Activated T-cell treated with anti-CD3 and anti-CD28 coated beads for 1 hour (primary cell): ENCODE results near the gene STX18.
"Not testable (repeated sequence)": the region's sequence is repeated elsewhere in the genome, so short reads cannot be mapped to it uniquely, and the experiment has no call there.

Experiments used
- DNase-seq: peaks from one replicate; pipeline ENCODE4 v3.0.0-alpha.2; 2020; ENCODE audit warnings: low read depth

Gene STX18

GRCh38 chr4:4479366-4479765, 62.5 kb downstream of the STX18 start:
- no peak for DNase-seq

DNA sequence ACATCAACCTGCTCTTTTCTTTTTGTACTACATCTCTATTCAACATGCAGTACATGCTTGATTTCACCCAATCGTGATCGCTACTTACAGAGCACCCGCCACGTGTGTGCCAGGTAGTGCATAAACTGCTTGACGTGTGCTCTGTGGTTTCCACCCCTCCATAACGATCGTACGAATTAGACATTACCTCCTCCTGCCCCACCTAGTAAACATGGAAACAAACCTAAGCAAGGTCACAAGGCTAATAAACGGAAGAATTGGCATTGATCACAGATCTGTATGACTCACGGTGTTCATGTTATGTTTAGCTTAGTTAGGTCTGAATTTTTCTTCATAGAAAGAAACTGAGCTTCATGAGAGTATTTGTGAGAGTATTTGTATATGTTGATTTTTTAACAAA, 64.1 kb downstream of the STX18 start:
- DNase-seq, result no peak

DNA sequence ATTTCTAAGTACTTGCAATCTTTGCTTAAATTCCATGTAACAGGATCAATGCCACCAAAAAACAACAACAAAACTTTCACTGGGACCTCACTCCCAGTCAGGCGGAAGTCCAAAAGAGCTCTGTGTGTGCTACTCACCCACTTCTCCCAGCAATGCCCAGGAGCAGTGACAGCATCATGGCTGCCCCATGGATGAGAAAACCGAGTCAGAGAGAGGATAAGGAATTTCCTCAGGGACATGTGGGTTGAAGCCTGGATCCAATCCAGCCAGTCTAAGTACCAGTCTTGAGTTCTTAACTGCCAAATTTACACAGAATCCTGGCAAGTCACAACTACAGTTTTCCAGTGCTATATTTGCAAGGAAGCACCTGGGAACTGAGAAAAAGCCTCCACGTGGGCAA, 64.5 kb downstream of the STX18 start:
- no peak for DNase-seq

- no peak for DNase-seq
These were observed 67.4 kb downstream of the STX18 start for GRCh38 chr4:4474476-4474875.

DNA sequence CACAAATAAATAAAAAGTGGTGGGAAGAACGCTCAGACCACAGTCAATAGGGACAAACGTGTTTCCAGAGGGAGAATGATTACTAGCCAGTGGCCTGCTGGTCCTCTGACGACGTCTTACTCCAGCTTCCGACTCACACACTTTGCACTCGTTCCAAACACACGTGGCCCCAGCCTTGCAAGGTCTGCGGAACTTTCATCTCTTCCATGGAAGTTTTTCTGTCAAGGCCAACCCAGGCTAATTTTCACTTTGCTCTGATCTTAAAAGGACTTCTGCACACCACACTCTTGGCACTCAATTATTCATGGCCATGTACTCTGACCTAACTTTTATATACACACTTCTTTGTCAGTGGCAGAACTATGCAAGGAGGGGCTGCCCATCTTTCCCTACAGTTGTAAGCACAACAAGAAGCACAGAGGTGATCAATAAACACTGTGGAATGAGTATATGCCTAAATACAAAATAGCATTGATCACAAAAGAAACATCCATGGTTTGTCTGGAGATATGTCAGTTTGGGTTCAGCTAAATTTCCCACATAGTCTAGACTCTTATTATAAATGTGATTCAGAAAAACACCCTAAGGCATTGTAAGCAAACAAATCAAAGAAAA, 69.4 kb downstream of the STX18 start:
- no peak for DNase-seq

GRCh38 chr4:4471195-4471594, 70.7 kb downstream of the STX18 start:
- no peak for DNase-seq

DNA sequence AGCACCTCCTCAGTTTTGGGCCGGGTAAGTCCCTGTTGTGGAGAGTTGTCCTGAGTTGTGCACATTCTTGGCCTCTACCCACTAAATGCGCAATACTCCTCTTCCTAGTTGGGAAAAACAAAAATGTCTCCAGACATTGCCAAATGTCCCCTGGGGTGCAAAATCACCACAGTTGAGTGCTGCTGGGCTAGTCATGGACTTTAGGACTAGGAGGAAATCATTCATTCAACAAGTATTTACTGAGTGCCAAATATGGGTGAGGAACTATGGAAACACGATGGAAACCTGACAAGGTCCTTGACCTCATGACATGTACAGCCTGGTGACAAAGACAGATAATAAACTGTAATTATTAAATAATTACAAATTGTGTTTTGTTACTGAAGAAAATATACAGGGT, 71.6 kb downstream of the STX18 start:
- DNase-seq, result no peak

GRCh38 chr4:4465238-4465637, 76.6 kb downstream of the STX18 start:
- DNase-seq, result not testable (repeated sequence)

GRCh38 chr4:4462970-4463369, 78.9 kb downstream of the STX18 start:
- no peak for DNase-seq

DNA sequence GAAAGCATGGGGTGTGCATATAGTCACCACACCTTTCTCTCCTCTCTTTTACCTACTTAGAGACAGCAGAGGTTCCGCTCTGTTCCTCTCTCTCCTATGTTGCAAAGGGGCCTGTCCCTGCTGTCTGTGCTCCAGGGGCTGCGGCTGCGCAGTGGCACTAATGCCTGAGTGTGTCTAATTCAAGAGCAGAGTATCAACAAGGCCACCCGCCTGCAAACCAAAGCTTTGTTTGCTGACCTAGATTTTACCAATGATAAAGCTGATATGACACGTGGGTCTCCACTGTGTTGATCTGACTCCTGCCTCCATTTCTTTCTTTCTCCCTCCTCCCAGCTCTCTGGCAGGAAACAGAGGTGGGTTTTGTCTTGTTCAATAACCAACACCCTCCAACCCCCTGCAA, 80.0 kb downstream of the STX18 start:
- peak; percentile 28 for DNase-seq

- DNase-seq, result no peak
These were observed 80.7 kb downstream of the STX18 start for GRCh38 chr4:4461178-4461577.

GRCh38 chr4:4460759-4461158, 81.1 kb downstream of the STX18 start:
- DNase-seq, result no peak

DNA sequence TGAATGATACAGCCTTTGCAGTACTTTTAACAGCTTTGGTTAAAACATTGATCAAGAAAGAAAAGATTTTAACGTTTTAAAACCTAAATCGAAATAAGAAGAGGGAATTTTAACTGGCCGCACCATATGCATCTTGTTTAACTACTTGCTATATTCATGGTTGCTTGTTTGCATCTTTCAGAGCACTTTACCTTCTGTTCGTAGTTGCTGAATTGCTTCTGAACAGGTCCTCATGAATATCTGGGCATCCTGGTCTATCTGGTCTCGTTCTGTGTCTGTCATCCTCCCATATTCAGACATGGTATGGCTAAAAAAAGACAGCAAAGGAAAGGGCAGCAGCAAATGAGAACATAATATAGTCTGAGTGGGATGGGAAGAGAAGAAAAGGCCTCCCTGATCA, 82.7 kb downstream of the STX18 start:
- no peak for DNase-seq

- DNase-seq, result no peak
These were observed 83.9 kb downstream of the STX18 start for GRCh38 chr4:4457803-4458553.

GRCh38 chr4:4456816-4457578, 84.9 kb downstream of the STX18 start:
- DNase-seq, result no peak

- DNase-seq, result no peak
These were observed 85.5 kb downstream of the STX18 start for GRCh38 chr4:4456351-4456750.

- no peak for DNase-seq
These were observed 86.5 kb downstream of the STX18 start for GRCh38 chr4:4455210-4455865.

DNA sequence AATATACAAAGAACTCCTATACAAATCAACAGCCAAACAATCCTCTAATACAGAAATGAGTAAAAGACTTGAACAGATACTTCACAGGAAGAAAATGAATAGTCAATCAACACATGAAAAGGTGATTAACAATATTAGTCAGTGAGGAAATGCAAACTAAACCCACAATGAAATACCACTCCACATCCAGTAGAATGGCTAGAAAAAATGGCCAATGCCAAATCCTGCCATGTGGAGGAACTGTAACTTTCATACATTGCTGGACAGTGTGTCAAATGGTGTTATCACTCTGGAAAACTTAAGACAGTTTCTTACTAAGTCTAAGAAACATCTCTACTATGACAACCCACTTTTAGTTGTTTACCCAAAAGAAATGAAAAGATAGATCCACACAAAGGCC, 95.4 kb downstream of the STX18 start:
- no peak for DNase-seq

DNA sequence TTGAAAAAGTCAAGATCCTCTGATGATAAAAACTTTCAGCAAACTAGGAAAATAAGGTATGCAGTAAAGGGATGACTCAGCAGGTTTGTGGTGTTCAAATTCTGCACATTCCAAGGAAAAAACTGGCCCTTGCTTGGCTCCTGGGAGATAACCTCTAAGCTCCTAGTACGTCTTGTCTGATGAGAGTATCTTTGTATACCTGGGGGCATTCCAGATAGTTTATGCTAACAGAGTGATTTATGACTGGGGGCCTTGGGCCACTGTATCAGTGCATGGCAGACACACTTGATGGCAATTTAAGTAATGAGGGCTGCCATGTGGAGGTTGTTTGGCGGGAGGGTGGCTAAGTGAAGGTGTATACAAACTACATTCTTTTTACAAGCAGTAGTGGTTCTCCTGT, 98.0 kb downstream of the STX18 start:
- no peak for DNase-seq

- DNase-seq, result no peak
These were observed 101.4 kb downstream of the STX18 start for GRCh38 chr4:4440333-4441061.

DNA sequence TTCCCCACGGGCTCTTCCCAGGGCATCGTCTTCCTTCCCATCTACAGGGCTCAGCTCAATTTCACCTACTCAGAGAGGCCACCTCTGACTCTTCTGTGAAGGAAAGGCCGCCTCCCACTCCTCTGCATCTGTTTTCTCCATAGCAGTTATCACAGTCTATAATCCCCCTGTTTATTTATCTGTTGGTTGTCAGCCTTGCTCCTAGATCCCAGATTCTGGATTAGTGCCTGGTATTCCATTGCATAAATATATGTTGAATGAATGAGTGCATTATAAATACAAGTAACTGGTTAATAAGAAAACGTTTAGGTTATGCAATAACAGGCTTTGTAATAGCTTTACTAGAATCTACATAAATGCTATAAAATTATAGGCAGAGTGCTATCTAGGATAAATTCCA, 102.1 kb downstream of the STX18 start:
- DNase-seq, result no peak

GRCh38 chr4:4438891-4439290, 103.0 kb downstream of the STX18 start:
- DNase-seq, result no peak
